CD4-positive, CD25-positive, alpha-beta regulatory T cell (primary cell): Measurements from ENCODE around the gene SYT1. TPM values are rescaled to one million over a fixed set of nuclear protein-coding genes. Genes with fewer than 3 reads are reported as not detected.

Source experiments
- ATAC-seq, 2 donors: fragments of 150-1000 bp; cut with Tn5 transposase; one replicate each; pipeline ENCODE4 v1.10.0; 2021; ENCODE audit warnings: low read depth in 2 of 2, moderate number of reproducible peaks in 2 of 2, moderate library complexity in 1 of 2
- DNase-seq, 3 donors: peaks; one replicate each; pipeline versions ENCODE4 v3.0.0 to v3.0.0-alpha.2; 2012 to 2022; ENCODE audit warnings: mixed read lengths in 1 of 3
- H3K27ac ChIP-seq: one replicate; pipeline ENCODE4 v1.7.0; 2013; ENCODE audit warnings: mild to moderate bottlenecking, low read length; ENCODE audit not compliant: insufficient read depth, poor library complexity, severe bottlenecking
- H3K27me3 ChIP-seq: one replicate; pipeline ENCODE4 v1.7.0; 2013; ENCODE audit warnings: low read length; ENCODE audit not compliant: control insufficient read depth, insufficient read depth
- H3K36me3 ChIP-seq: one replicate; pipeline ENCODE4 v1.7.0; 2013; ENCODE audit warnings: mild to moderate bottlenecking, low read length, moderate library complexity; ENCODE audit not compliant: control insufficient read depth, insufficient read depth
- H3K4me1 ChIP-seq: 2 replicates; pipeline ENCODE4 v1.7.0; 2013; ENCODE audit warnings: mild to moderate bottlenecking, low read length; ENCODE audit not compliant: insufficient read depth, control insufficient read depth, poor library complexity, severe bottlenecking
- H3K4me3 ChIP-seq: one replicate; pipeline ENCODE4 v1.7.0; 2013; ENCODE audit warnings: low read depth, mild to moderate bottlenecking, low read length, moderate library complexity
- H3K9me3 ChIP-seq, 2 experiments: 1 replicate in 1 of 2; 2 replicates in 1 of 2; pipeline ENCODE4 v1.7.0; 2013; ENCODE audit warnings: low read length in 2 of 2, mild to moderate bottlenecking in 1 of 2, moderate library complexity in 1 of 2; ENCODE audit not compliant: control insufficient read depth in 2 of 2
- H3K27ac Mint-ChIP-seq, 3 donors: one replicate each; pipeline ENCODE4 v1.8.0; 2020 to 2022; ENCODE audit warnings: mild to moderate bottlenecking in 3 of 3, mixed read lengths in 3 of 3, moderate library complexity in 2 of 3
- H3K27me3 Mint-ChIP-seq: one replicate; pipeline ENCODE4 v1.8.0; 2022; ENCODE audit warnings: mild to moderate bottlenecking, mixed read lengths
- H3K36me3 Mint-ChIP-seq: one replicate; pipeline ENCODE4 v1.8.0; 2020; ENCODE audit warnings: mixed read lengths
- H3K4me1 Mint-ChIP-seq, 4 donors: one replicate each; pipeline ENCODE4 v1.8.0; 2020 to 2022; ENCODE audit warnings: mixed read lengths in 4 of 4, mild to moderate bottlenecking in 1 of 4
- H3K4me3 Mint-ChIP-seq, 4 donors: one replicate each; pipeline ENCODE4 v1.8.0; 2020 to 2022; ENCODE audit warnings: mild to moderate bottlenecking in 4 of 4, mixed read lengths in 4 of 4, moderate library complexity in 3 of 4
- H3K9me3 Mint-ChIP-seq, 7 donors: one replicate each; pipeline ENCODE4 v1.8.0; 2020 to 2022; ENCODE audit warnings: mixed read lengths in 7 of 7, mild to moderate bottlenecking in 3 of 7, moderate library complexity in 2 of 7
- polyA plus RNA-seq, 4 donors: library from polyadenylated mRNA; unstranded; fragments of 300-500 nt; fragmentation: Illumina TruSeq; gene quantifications; one replicate each; pipeline ENCODE4 v1.2.3, GENCODE V29; 2021
- total RNA-seq: library from RNA; stranded (reverse); gene quantifications from one replicate; pipeline ENCODE4 v1.2.3, GENCODE V29; 2022

The SYT1 gene
- total and polyA plus RNA-seq, 5 donors from 2014 or later = not detected

- H3K4me1 ChIP-seq = no peaks in the 10 kb centered on the region
- H3K4me3 Mint-ChIP-seq = no peak overlapping the region
- H3K27me3 Mint-ChIP-seq = no peaks in the 10 kb centered on the region
- H3K27me3 ChIP-seq = no peaks in the 10 kb centered on the region
- no peak overlapping the region for H3K4me3 ChIP-seq
- DNase-seq = no peak
- H3K36me3 ChIP-seq = no peaks in the 10 kb centered on the region
- no peak for ATAC-seq
- no peaks in the 10 kb centered on the region for H3K4me1 Mint-ChIP-seq
- peaks cover under 1 to 8% (median 5%) of the 10 kb centered on the region in 7 donors for H3K9me3 Mint-ChIP-seq
- H3K36me3 Mint-ChIP-seq = no peaks in the 10 kb centered on the region
- H3K27ac Mint-ChIP-seq = no peak overlapping the region
- no peaks in the 10 kb centered on the region for H3K9me3 ChIP-seq
- H3K27ac ChIP-seq = no peak overlapping the region
Measured at GRCh38 chr12:79174626-79175025, 310.1 kb downstream of the SYT1 start.

DNA sequence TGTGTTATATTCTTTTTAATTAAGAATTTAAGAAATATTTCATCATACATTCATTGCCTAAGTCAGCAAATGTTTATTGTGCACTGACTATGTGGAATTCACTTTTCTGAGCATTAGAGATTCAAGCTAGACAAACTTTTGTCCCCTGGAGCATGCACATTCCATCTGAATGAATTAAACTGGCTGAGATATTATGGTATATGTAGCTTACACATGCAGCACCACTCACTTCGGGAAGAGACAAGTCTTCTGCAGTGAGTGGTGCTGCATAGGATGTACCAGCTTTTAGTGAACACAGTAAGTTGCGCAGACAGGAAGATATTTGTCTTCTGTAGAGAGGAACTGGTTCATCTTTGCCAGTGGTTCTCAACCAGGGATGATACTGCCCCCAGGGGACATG, 318.4 kb downstream of the SYT1 start:
- H3K27ac ChIP-seq = no peak overlapping the region
- Mint-ChIP-seq H3K9me3 (peaks cover 0 to 23% (median 7%) of the 10 kb centered on the region in 7 donors), H3K27me3 (no peaks in the 10 kb centered on the region), H3K4me1 (no peaks in the 10 kb centered on the region), H3K4me3 (no peak overlapping the region), H3K36me3 (no peaks in the 10 kb centered on the region), H3K27ac (no peak overlapping the region)
- H3K27me3 ChIP-seq = no peaks in the 10 kb centered on the region
- H3K4me1 ChIP-seq = no peaks in the 10 kb centered on the region
- peaks cover 0 to 5% of the 10 kb centered on the region in 2 experiments for H3K9me3 ChIP-seq
- H3K4me3 ChIP-seq = no peak overlapping the region
- ATAC-seq (no peak), DNase-seq (no peak)
- H3K36me3 ChIP-seq = no peaks in the 10 kb centered on the region

DNA sequence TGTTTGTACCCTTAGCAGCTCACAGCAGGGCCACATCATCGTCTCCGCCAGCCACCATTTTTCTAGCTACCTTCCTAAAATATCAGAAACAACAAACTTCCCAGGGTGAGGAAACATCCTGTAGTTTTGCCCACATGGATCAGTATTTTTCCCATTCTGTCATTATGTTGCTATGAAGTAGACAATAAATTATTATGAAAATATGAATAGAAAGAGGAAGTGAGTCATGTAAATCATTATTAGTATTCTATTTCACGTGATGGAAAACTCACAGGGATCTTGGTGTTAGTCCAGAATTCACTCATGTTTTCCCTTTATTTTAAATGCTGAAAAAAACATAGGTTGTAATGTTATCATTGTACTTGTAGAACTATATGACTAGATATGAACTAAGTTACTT, 319.4 kb downstream of the SYT1 start:
- DNase-seq (no peak), ATAC-seq (no peak)
- Histone ChIP-seq H3K27ac (no peak overlapping the region), H3K9me3 (peaks cover under 1 to 5% of the 10 kb centered on the region in 2 experiments), H3K4me1 (no peaks in the 10 kb centered on the region), H3K27me3 (no peaks in the 10 kb centered on the region), H3K4me3 (no peak overlapping the region), H3K36me3 (no peaks in the 10 kb centered on the region)
- Mint-ChIP-seq H3K4me1 (no peaks in the 10 kb centered on the region), H3K9me3 (peaks cover 0 to 23% (median 7%) of the 10 kb centered on the region in 7 donors), H3K27me3 (no peaks in the 10 kb centered on the region), H3K36me3 (no peaks in the 10 kb centered on the region), H3K27ac (no peak overlapping the region), H3K4me3 (no peak overlapping the region)

GRCh38 chr12:79186506-79186905, 321.9 kb downstream of the SYT1 start:
- H3K27ac Mint-ChIP-seq = no peak overlapping the region

DNA sequence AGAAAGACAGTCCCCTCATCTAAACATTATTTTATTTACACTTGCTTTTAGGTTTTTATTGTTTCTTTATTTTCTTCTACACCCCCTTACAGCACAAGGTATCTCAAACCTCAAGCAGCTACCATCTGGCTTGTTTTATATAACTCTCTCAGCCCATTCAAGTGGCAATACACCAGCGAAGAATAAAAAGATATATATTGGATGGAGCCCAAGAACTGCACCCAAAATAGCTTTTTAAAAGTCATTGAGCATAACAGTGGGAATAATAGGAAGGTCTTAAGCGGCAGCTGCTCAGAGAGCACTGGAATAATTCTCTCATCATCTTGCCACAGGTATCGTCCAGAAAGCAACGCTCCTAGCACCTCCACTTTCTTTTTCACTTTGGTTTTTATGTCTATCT, 322.5 kb downstream of the SYT1 start:
- no peak for ATAC-seq

More at GRCh38 chr12:79186506-79186905, 321.9 kb downstream of the SYT1 start:
- Histone ChIP-seq H3K9me3 (peaks cover 0 to 2% of the 10 kb centered on the region in 2 experiments), H3K27ac (no peak overlapping the region), H3K4me1 (no peaks in the 10 kb centered on the region), H3K36me3 (no peaks in the 10 kb centered on the region), H3K4me3 (no peak overlapping the region), H3K27me3 (no peaks in the 10 kb centered on the region)
- no peaks in the 10 kb centered on the region for H3K27me3 Mint-ChIP-seq
- no peaks in the 10 kb centered on the region for H3K4me1 Mint-ChIP-seq
- H3K4me3 Mint-ChIP-seq = no peak overlapping the region
- H3K36me3 Mint-ChIP-seq = no peaks in the 10 kb centered on the region
- no peak for DNase-seq
- peaks cover 0 to 24% (median 7%) of the 10 kb centered on the region in 7 donors for H3K9me3 Mint-ChIP-seq
- ATAC-seq = no peak

GRCh38 chr12:79191391-79191790, 326.8 kb downstream of the SYT1 start:
- no peaks in the 10 kb centered on the region for H3K4me1 ChIP-seq
- Mint-ChIP-seq H3K27me3 (no peaks in the 10 kb centered on the region), H3K4me3 (no peak overlapping the region), H3K4me1 (no peaks in the 10 kb centered on the region), H3K27ac (no peak overlapping the region), H3K36me3 (no peaks in the 10 kb centered on the region), H3K9me3 (peaks cover 0 to 14% (median 6%) of the 10 kb centered on the region in 7 donors)
- H3K9me3 ChIP-seq = peaks cover 0 to 2% of the 10 kb centered on the region in 2 experiments
- H3K4me3 ChIP-seq = no peak overlapping the region
- ATAC-seq (no peak), DNase-seq (no peak)
- H3K27me3 ChIP-seq = no peaks in the 10 kb centered on the region
- no peaks in the 10 kb centered on the region for H3K36me3 ChIP-seq
- no peak overlapping the region for H3K27ac ChIP-seq

More for the DNA sequence above, 322.5 kb downstream of the SYT1 start:
- no peaks in the 10 kb centered on the region for H3K36me3 ChIP-seq
- Mint-ChIP-seq H3K27me3 (no peaks in the 10 kb centered on the region), H3K27ac (no peak overlapping the region), H3K4me3 (no peak overlapping the region), H3K9me3 (peaks cover 0 to 22% (median 9%) of the 10 kb centered on the region in 7 donors), H3K4me1 (no peaks in the 10 kb centered on the region), H3K36me3 (no peaks in the 10 kb centered on the region)
- no peak overlapping the region for H3K4me3 ChIP-seq
- no peak for DNase-seq
- H3K27ac ChIP-seq = no peak overlapping the region
- no peaks in the 10 kb centered on the region for H3K27me3 ChIP-seq
- H3K4me1 ChIP-seq = no peaks in the 10 kb centered on the region
- H3K9me3 ChIP-seq = peaks cover 0 to 2% of the 10 kb centered on the region in 2 experiments

DNA sequence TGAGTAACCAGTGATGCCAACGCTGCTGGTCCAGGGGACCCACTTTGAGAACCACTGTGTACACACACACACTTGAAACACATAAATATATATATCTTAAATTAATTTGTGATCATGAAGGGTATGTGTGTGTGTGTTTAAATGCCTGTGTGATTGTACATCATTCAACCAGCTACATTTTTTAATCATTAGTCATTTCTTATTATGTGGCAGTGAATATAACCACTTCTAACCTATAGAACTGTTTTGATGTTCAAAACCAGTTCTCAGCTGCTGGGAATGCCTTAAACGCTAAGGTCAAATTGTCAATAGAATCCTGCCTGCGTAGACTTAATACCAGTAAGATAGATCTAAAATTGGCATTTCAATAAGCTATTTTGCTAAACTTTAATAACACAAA, 330.0 kb downstream of the SYT1 start:
- H3K27me3 Mint-ChIP-seq = no peaks in the 10 kb centered on the region
- Histone ChIP-seq H3K36me3 (no peaks in the 10 kb centered on the region), H3K27me3 (no peaks in the 10 kb centered on the region), H3K9me3 (no peaks in the 10 kb centered on the region), H3K4me3 (no peak overlapping the region), H3K4me1 (no peaks in the 10 kb centered on the region), H3K27ac (no peak overlapping the region)
- no peak overlapping the region for H3K4me3 Mint-ChIP-seq
- H3K9me3 Mint-ChIP-seq = peaks cover 0 to 10% (median 3%) of the 10 kb centered on the region in 7 donors
- DNase-seq = no peak
- H3K4me1 Mint-ChIP-seq = no peaks in the 10 kb centered on the region
- ATAC-seq = no peak
- H3K27ac Mint-ChIP-seq = no peak overlapping the region
- no peaks in the 10 kb centered on the region for H3K36me3 Mint-ChIP-seq

DNA sequence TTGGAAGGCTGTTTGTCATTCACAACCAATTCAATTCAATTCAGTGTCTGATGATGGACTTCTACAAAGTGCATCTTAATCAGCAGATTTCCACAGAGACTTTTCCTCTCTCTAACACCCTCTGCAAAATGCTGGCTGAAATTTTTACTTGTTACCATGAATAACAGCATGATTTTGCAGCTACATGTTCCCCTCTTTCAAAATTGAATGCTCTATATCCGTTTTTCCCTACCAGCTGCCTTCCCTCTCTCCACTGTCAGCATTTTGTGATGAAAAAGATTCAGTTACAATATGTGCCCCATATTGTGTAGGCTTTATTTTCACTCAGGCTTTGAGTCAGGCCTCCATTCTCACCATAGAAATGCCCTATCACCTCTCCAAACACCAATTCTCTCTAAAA, 334.6 kb downstream of the SYT1 start:
- H3K4me1 Mint-ChIP-seq = no peaks in the 10 kb centered on the region
- DNase-seq (no peak), ATAC-seq (no peak)
- H3K36me3 Mint-ChIP-seq = no peaks in the 10 kb centered on the region
- Histone ChIP-seq H3K27me3 (no peaks in the 10 kb centered on the region), H3K27ac (no peak overlapping the region), H3K9me3 (no peaks in the 10 kb centered on the region), H3K4me3 (no peak overlapping the region), H3K36me3 (no peaks in the 10 kb centered on the region), H3K4me1 (no peaks in the 10 kb centered on the region)
- peaks cover 0 to 8% (median 2%) of the 10 kb centered on the region in 7 donors for H3K9me3 Mint-ChIP-seq
- H3K4me3 Mint-ChIP-seq = no peak overlapping the region
- H3K27me3 Mint-ChIP-seq = no peaks in the 10 kb centered on the region
- H3K27ac Mint-ChIP-seq = no peak overlapping the region
